Fibroblast of pulmonary artery (primary cell): ENCODE results near the gene PALLD.

Source experiments
- DNase-seq: peaks from one replicate; pipeline ENCODE4 v3.0.0-alpha.2; 2010; ENCODE audit warnings: low read depth
- H3K4me3 ChIP-seq: replicated peaks from 2 replicates; pipeline ENCODE4 v1.5.1; 2011; ENCODE audit warnings: low read depth, mild to moderate bottlenecking, control low read depth, low read length, moderate library complexity
- TF ChIP-seq, protein P1 (sequence below): IDR thresholded peaks from 2 replicates; pipeline ENCODE4 v1.5.1; 2011; ENCODE audit warnings: mild to moderate bottlenecking, control low read depth, low read length, inconsistent platforms; ENCODE audit errors: missing control alignments

PALLD gene

DNA sequence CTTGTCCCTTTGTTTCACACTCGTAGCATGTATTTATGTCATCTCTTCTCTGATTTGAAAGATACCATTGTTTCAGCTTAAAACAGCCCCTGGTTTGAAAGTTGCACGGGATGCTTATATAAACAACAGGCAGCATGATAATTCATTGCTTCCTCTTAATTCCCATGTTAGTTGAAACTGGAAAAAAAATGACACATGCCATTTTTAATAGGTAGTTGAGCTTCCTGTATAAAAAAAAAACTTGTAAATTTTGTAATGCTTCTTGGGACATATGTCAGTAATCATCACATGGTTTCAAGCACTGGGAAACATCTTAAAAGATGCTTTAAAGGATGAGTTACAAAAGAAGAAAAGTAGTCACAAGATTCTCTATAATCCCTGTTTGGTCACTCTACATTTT lies 243.0 kb downstream of the PALLD start:
- H3K4me3 ChIP-seq, result no peak overlapping the region
- TF ChIP-seq, protein P1, sequence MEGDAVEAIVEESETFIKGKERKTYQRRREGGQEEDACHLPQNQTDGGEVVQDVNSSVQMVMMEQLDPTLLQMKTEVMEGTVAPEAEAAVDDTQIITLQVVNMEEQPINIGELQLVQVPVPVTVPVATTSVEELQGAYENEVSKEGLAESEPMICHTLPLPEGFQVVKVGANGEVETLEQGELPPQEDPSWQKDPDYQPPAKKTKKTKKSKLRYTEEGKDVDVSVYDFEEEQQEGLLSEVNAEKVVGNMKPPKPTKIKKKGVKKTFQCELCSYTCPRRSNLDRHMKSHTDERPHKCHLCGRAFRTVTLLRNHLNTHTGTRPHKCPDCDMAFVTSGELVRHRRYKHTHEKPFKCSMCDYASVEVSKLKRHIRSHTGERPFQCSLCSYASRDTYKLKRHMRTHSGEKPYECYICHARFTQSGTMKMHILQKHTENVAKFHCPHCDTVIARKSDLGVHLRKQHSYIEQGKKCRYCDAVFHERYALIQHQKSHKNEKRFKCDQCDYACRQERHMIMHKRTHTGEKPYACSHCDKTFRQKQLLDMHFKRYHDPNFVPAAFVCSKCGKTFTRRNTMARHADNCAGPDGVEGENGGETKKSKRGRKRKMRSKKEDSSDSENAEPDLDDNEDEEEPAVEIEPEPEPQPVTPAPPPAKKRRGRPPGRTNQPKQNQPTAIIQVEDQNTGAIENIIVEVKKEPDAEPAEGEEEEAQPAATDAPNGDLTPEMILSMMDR, result no peak
- DNase-seq, result no peak

DNA sequence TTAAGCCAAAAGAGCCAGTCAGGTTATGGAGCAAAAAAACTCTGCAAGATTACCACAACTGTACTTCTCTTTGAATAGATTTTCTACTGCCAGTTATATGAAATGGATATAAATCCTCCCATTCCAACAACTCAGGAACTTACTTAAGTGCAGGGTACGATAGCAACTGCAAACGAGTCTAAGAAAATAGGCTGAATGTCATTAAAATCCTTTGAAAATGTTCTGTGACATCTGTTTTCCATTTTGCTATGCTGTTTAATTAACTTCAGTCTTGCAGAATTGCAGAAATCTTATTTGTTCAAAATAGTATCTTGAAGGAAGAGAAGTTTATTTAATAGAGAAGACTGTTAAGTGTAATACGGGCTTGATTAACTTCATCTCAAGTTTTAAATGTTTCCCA lies 243.8 kb downstream of the PALLD start:
- no peak for DNase-seq

DNA sequence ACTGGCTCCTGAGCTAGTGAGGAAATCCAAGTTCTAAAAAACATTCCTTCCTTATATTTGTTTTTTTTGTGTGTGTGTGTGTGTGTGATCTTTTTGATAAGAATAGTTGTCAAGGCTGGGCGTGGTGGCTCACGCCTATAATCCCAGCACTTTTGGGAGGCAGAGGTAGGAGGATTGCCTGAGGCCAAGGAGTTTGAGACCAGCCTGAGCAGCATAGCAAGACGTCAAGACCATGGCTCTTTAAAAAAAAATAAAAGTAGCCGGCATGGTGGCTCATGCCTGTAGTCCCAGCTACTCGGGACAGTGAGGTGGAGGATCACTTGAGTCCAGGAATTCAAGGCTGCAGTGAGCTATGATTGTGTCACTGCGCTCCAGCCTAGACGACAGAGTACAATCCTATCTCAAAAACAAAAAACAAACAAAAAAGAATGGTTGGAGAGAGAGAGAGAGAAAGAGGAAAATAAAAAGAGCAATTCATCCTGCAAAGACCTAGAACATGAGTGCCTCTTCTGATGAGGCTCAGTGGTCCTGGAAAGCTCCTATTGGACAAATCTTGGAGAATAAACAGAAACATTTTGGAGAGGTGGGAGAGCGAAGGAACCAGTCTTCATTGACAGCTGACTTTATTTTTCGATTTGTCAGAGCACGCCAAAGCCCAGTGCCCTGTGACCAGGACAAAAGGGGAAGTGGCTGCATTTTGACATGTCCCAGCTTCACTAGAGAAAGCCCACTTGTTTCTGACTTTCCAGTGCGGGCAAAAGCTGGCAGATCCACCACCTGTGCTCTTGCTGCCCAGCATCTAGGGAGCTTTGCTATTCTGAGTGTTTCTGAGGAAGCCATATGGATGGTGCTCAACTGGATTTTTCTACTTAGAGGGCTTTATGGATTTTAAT lies 244.7 kb downstream of the PALLD start:
- H3K4me3 ChIP-seq, result no peak overlapping the region
- DNase-seq, result no peak

More for the DNA sequence above, 243.8 kb downstream of the PALLD start:
- TF ChIP-seq, protein P1, result no peak
- H3K4me3 ChIP-seq, result no peak overlapping the region

DNA sequence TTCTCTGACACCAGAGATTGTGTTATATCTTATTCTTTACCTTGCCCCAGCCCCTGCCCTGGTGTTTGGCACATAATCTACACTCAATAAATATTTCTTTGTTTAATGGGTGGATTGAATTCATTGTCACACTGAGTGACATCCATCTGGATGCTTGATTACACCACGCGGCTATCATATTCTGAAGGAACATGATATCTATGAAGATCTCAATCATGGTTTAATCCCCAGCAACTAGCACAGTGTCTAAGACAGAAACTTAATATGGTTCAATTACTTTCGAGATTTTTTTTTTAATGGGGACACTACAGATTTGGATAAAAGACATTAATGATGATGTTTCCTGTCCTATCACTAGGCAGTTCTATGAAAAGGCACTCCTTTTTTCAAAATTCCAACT lies 246.3 kb downstream of the PALLD start:
- no peak overlapping the region for H3K4me3 ChIP-seq
- TF ChIP-seq, protein P1, result no peak
- no peak for DNase-seq

More for the DNA sequence above, 244.7 kb downstream of the PALLD start:
- TF ChIP-seq, protein P1, result no peak

DNA sequence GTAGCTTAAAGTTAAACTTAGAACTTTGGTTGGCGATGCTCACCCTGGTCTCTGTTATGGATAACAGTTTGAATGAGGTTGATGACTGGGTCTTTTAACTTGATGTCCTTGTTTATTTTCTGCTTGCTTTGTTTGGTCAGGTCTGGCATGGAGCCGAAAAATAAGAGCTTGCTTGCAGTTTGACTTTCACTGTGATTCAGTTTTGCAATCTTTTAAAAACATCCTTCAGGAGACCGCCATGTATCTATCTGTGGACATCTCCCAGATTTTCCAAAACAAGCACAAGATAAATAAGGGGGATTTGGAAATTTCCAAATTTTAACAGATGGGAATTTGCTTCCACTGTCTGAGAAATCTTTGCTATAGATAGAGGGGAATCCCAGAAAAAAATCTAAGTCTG lies 246.7 kb downstream of the PALLD start:
- no peak overlapping the region for H3K4me3 ChIP-seq
- TF ChIP-seq, protein P1, result no peak
- DNase-seq, result peak; percentile 46

DNA sequence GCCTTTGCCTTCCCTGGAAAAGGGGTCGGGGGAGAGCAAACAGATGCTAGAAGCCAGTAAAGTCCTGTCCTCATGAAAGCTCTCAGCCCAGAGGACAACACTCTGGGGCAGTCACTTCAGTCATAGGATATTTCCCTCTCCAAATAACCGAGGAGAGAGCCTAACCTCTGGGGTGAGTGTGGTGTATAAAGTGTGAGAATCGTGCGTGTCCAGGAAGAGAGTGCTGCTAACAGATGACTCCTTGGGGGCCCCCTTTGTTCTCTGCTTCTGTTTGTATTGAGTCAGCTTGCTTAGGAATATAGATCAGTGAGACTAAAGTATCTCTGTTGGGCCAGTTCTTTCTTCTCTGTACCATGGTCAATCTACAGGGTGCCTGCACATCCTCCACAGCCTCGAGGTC lies 247.2 kb downstream of the PALLD start:
- TF ChIP-seq, protein P1, result no peak
- no peak for DNase-seq
- no peak overlapping the region for H3K4me3 ChIP-seq

DNA sequence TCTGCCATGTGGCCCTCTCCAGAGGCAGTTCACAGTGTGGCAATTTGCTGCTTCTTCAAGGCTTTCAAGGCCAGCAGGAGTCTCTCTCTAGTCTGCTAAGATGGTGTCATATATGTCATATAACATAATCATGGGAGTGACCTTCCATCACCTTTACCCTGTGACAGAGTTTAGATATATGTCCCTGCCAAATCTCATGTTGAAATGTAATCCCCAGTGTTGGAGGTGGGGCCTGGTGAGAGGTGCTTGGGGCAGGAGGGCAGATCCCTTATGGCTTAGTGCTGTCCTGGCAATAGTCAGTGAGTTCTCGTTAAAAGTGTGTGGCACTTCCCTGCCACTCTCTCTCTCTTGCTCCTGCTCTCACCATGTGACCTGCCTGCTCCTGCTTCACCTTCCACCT lies 252.0 kb downstream of the PALLD start:
- no peak overlapping the region for H3K4me3 ChIP-seq
- no peak for DNase-seq
- TF ChIP-seq, protein P1, result no peak
